ENCODE results near the gene SELENON.
"Not testable (repeated sequence)": the region's sequence is repeated elsewhere in the genome, so short reads cannot be mapped to it uniquely, and the experiment has no call there.

The SELENON gene

GRCh38 chr1:25831569-25832196, 31.7 kb downstream of the SELENON start:
- no peak for DNase-seq (ENCODE audit: low read depth)

GRCh38 chr1:25832336-25833037, 32.5 kb downstream of the SELENON start:
- no peak for DNase-seq (ENCODE audit: low read depth)

GRCh38 chr1:25833158-25833557, 33.2 kb downstream of the SELENON start:
- no peak for DNase-seq (ENCODE audit: low read depth)

GRCh38 chr1:25834894-25835293, 34.9 kb downstream of the SELENON start:
- no peak for DNase-seq (ENCODE audit: low read depth)

- DNase-seq (ENCODE audit: low read depth), result no peak
These were observed 36.7 kb downstream of the SELENON start for GRCh38 chr1:25836695-25837094.

GRCh38 chr1:25837262-25837875, 37.4 kb downstream of the SELENON start:
- no peak for DNase-seq (ENCODE audit: low read depth)

- DNase-seq (ENCODE audit: low read depth), result not testable (repeated sequence)
These were observed 39.8 kb downstream of the SELENON start for GRCh38 chr1:25839808-25840207.

GRCh38 chr1:25843483-25843882, 43.5 kb downstream of the SELENON start:
- no peak for DNase-seq (ENCODE audit: low read depth)

GRCh38 chr1:25844536-25845337, 44.7 kb downstream of the SELENON start:
- DNase-seq (ENCODE audit: low read depth), result no peak

- no peak for DNase-seq (ENCODE audit: low read depth)
These were observed 45.7 kb downstream of the SELENON start for GRCh38 chr1:25845664-25846063.

GRCh38 chr1:25847929-25848328, 47.9 kb downstream of the SELENON start:
- no peak for DNase-seq (ENCODE audit: low read depth)

GRCh38 chr1:25848531-25848930, 48.5 kb downstream of the SELENON start:
- no peak for DNase-seq (ENCODE audit: low read depth)

- DNase-seq (ENCODE audit: low read depth), result no peak
These were observed 54.6 kb downstream of the SELENON start for GRCh38 chr1:25854554-25854953.

- no peak for DNase-seq (ENCODE audit: low read depth)
These were observed 56.9 kb downstream of the SELENON start for GRCh38 chr1:25856856-25857255.

- DNase-seq (ENCODE audit: low read depth), result no peak
These were observed 58.5 kb downstream of the SELENON start for GRCh38 chr1:25858494-25858893.

GRCh38 chr1:25858906-25859789, 59.2 kb downstream of the SELENON start, which contains the start of gene AUNIP:
Gene AUNIP, minus strand, starts transcription at chr1:25859457. Its CDS starts 100 bp downstream, at chr1:25859357.
- peak; percentile 85 for DNase-seq (ENCODE audit: low read depth)

GRCh38 chr1:25861316-25862286, 61.6 kb downstream of the SELENON start:
- DNase-seq (ENCODE audit: low read depth), result no peak

- DNase-seq (ENCODE audit: low read depth), result no peak
These were observed 62.9 kb downstream of the SELENON start for GRCh38 chr1:25862785-25863485.

- no peak for DNase-seq (ENCODE audit: low read depth)
These were observed 63.7 kb downstream of the SELENON start for GRCh38 chr1:25863486-25864262.
